HepG2 (cell line): ENCODE results near the gene PIK3C2B.
A peak's percentile ranks its signal among the peaks of the same experiment; 100 is the strongest.

Source experiments
- CTCF ChIP-seq: sonication (generic); formaldehyde crosslinking; IDR thresholded peaks from 2 replicates; pipeline ENCODE4 v1.5.0; 2020; ENCODE audit warnings: mild to moderate bottlenecking, missing genetic modification reagents, moderate library complexity
- KDM3A ChIP-seq: IDR thresholded peaks from 2 replicates; pipeline ENCODE4 v1.6.1; 2018; ENCODE audit warnings: low read depth, missing compliant biosample characterization
- KDM5A ChIP-seq: fragments of 200-600 bp; sonication (generic); IDR thresholded peaks from 2 replicates; pipeline ENCODE4 v1.7.0; 2018; ENCODE audit warnings: antibody characterized with exemption, mild to moderate bottlenecking, low read length, borderline replicate concordance
- SAFB2 ChIP-seq: sonication (generic); formaldehyde crosslinking; IDR thresholded peaks from 2 replicates; pipeline ENCODE4 v1.5.1; 2020; ENCODE audit warnings: missing genetic modification reagents, low read depth, mild to moderate bottlenecking, borderline replicate concordance
- TAF1 ChIP-seq: sonication (generic); formaldehyde crosslinking; IDR thresholded peaks from 2 replicates; pipeline ENCODE4 v1.4.0; 2020; ENCODE audit warnings: missing genetic modification reagents
- TMF1 ChIP-seq: sonication (generic); formaldehyde crosslinking; IDR thresholded peaks from 2 replicates; pipeline ENCODE4 v1.8.1; 2022; ENCODE audit warnings: low read depth, missing genetic modification reagents
- ZNF24 ChIP-seq: fragments of 450-650 bp; IDR thresholded peaks from 2 replicates; pipeline ENCODE4 v1.6.1; 2017; ENCODE audit warnings: antibody characterized with exemption, mild to moderate bottlenecking
- ZNF451 ChIP-seq: sonication (generic); formaldehyde crosslinking; IDR thresholded peaks from 2 replicates; pipeline ENCODE4 v1.5.0; 2020; ENCODE audit warnings: mild to moderate bottlenecking, missing genetic modification reagents

GRCh38 chr1:204516180-204516879 is 21.7 kb upstream of the PIK3C2B start, which contains the start of gene MDM4:
- TF ChIP-seq ZNF24: peak; percentile 39
- TF ChIP-seq TMF1: peak; percentile 76
- TF ChIP-seq CTCF (CRISPR knock-in tag): peak; percentile 13; the same call in 1 of the 2 replicates
- no peak for TF ChIP-seq SAFB2
- no peak for TF ChIP-seq ZNF451 (CRISPR knock-in tag)
- TF ChIP-seq KDM5A: peak; percentile 91
- peak; percentile 90 for TF ChIP-seq KDM3A (CRISPR knock-in tag)
- TF ChIP-seq TAF1 (CRISPR knock-in tag): peak; percentile 95
